HEK293 (cell line): ENCODE measurements around the gene CCDC12.
A peak's percentile ranks its signal among the peaks of the same experiment; 100 is the strongest.

ENCODE experiments used
- CTCF ChIA-PET: fragments of 350-600 bp; formaldehyde crosslinking; extraction: SDS; loops from one replicate; lab custom pipeline; 2021; ENCODE audit warnings: antibody characterized with exemption; lab: Yijun Ruan, JAX
- POLR2A ChIA-PET: fragments of 300-600 bp; formaldehyde crosslinking; extraction: SDS; loops from one replicate; lab custom pipeline; 2020; ENCODE audit warnings: antibody characterized with exemption, inconsistent platforms; lab: Yijun Ruan, JAX
- H3K27ac ChIP-seq: fragments of 200-500 bp; sonication (Bioruptor generic); 2 replicates; pipeline ENCODE4 v1.5.1; 2014; ENCODE audit warnings: low read depth, low read length, control low read depth, inconsistent platforms; ENCODE audit errors: extremely low read depth
- H3K36me3 ChIP-seq, 2 experiments: fragments of 200-500 bp in 1 of 2; sonication (Bioruptor generic) in 1 of 2; 1 replicate in 1 of 2; 2 replicates in 1 of 2; pipeline ENCODE4 v1.5.1; 2014 to 2017; ENCODE audit warnings: inconsistent platforms in 2 of 2, low read length in 2 of 2; ENCODE audit not compliant: control insufficient read depth in 2 of 2, insufficient read depth in 1 of 2
- H3K4me1 ChIP-seq: fragments of 200-500 bp; sonication (Bioruptor generic); 2 replicates; pipeline ENCODE4 v1.5.1; 2014; ENCODE audit warnings: mild to moderate bottlenecking, low read length, inconsistent platforms; ENCODE audit not compliant: control insufficient read depth, insufficient read depth
- H3K4me3 ChIP-seq: 2 replicates; pipeline ENCODE4 v1.5.1; 2011; ENCODE audit warnings: low read depth, mild to moderate bottlenecking, control low read depth, low read length, moderate library complexity
- H3K9me3 ChIP-seq: fragments of 200-500 bp; sonication (Bioruptor generic); 2 replicates; pipeline ENCODE4 v1.5.1; 2014; ENCODE audit warnings: low read depth, low read length, inconsistent platforms; ENCODE audit not compliant: control insufficient read depth, insufficient read depth
- EGR2 ChIP-seq: fragments of 450-650 bp; formaldehyde crosslinking; IDR thresholded peaks from 2 replicates; pipeline ENCODE4 v1.5.1; 2016; ENCODE audit warnings: low read depth, missing biosample characterization, missing genetic modification characterization
- GLIS2 ChIP-seq: fragments of 450-650 bp; formaldehyde crosslinking; IDR thresholded peaks from 2 replicates; pipeline ENCODE4 v1.5.1; 2016; ENCODE audit warnings: missing biosample characterization, missing genetic modification characterization
- KLF16 ChIP-seq: fragments of 450-650 bp; formaldehyde crosslinking; IDR thresholded peaks from 2 replicates; pipeline ENCODE4 v1.5.1; 2017; ENCODE audit warnings: missing biosample characterization, missing genetic modification characterization
- ZBTB49 ChIP-seq: fragments of 450-650 bp; formaldehyde crosslinking; IDR thresholded peaks from 2 replicates; pipeline ENCODE4 v1.5.1; 2016; ENCODE audit warnings: missing biosample characterization, missing genetic modification characterization, low read depth
- ZNF146 ChIP-seq: fragments of 450-650 bp; formaldehyde crosslinking; IDR thresholded peaks from 2 replicates; pipeline ENCODE4 v1.5.1; 2016; ENCODE audit warnings: missing biosample characterization, missing genetic modification characterization
- ZNF221 ChIP-seq: fragments of 450-650 bp; formaldehyde crosslinking; IDR thresholded peaks from 2 replicates; pipeline ENCODE4 v1.5.1; 2017; ENCODE audit warnings: missing biosample characterization, missing genetic modification characterization, borderline replicate concordance
- ZNF292 ChIP-seq: fragments of 450-650 bp; formaldehyde crosslinking; IDR thresholded peaks from 2 replicates; pipeline ENCODE4 v1.5.1; 2016; ENCODE audit warnings: low read depth, missing biosample characterization, missing genetic modification characterization, borderline replicate concordance
- ZNF311 ChIP-seq: fragments of 450-650 bp; formaldehyde crosslinking; IDR thresholded peaks from 2 replicates; pipeline ENCODE4 v1.5.1; 2017; ENCODE audit warnings: missing biosample characterization, missing genetic modification characterization, borderline replicate concordance
- ZNF394 ChIP-seq: fragments of 450-650 bp; formaldehyde crosslinking; IDR thresholded peaks from 2 replicates; pipeline ENCODE4 v1.5.1; 2016; ENCODE audit warnings: missing biosample characterization, missing genetic modification characterization, mild to moderate bottlenecking, moderate library complexity, borderline replicate concordance
- ZNF624 ChIP-seq: fragments of 450-650 bp; formaldehyde crosslinking; IDR thresholded peaks from 2 replicates; pipeline ENCODE4 v1.5.1; 2017; ENCODE audit warnings: missing biosample characterization, missing genetic modification characterization
- ZNF654 ChIP-seq: fragments of 450-650 bp; formaldehyde crosslinking; IDR thresholded peaks from 2 replicates; pipeline ENCODE4 v1.5.1; 2016; ENCODE audit warnings: low read depth, missing biosample characterization, missing genetic modification characterization
- ZNF670 ChIP-seq: fragments of 450-650 bp; formaldehyde crosslinking; IDR thresholded peaks from 2 replicates; pipeline ENCODE4 v1.5.1; 2016; ENCODE audit warnings: missing biosample characterization, missing genetic modification characterization, low read depth
- TF ChIP-seq, protein P1 (sequence below): fragments of 450-650 bp; formaldehyde crosslinking; IDR thresholded peaks from 2 replicates; pipeline ENCODE4 v1.5.1; 2016; ENCODE audit warnings: missing biosample characterization, missing genetic modification characterization
- TF ChIP-seq, protein P2 (sequence below): fragments of 450-650 bp; formaldehyde crosslinking; IDR thresholded peaks from 2 replicates; pipeline ENCODE4 v1.5.1; 2017; ENCODE audit warnings: missing biosample characterization, missing genetic modification characterization

Gene CCDC12

DNA sequence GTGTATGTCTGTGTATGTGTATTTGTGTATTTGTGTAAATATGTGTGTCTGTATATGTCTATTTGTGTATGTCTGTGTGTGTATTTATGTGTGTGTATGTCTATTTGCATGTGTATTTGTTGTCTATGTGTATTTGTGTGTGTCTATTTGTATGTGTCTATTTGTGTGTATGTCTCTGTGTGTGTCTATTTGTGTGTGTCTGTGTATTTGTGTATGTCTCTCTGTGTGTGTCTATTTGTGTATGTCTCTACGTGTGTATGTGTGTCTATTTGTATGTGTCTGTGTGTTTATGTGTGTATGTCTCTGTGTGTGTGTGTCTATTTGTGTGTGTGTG is 68.6 kb downstream of the CCDC12 start:
- H3K27ac ChIP-seq, result no peak overlapping the region
- CTCF ChIA-PET, result interaction anchor here (1.5 kb wide), 1 partner anchor 90 kb away, joined by 3 read pairs; no protein-coding TSS in a partner anchor
- H3K36me3 ChIP-seq, result no peaks in the 10 kb centered on the region
- H3K9me3 ChIP-seq, result no peaks in the 10 kb centered on the region
- no peak overlapping the region for H3K4me3 ChIP-seq
- TF ChIP-seq ZNF311, result 0 out of 2 replicates have a peak, but pooled peaks have one; percentile 6
- TF ChIP-seq ZNF654 (tag by site-specific recombination), result 0 out of 2 replicates have a peak, but pooled peaks have one; percentile 7
- TF ChIP-seq EGR2 (tag by site-specific recombination), result no peak
- no peak for TF ChIP-seq ZNF221
- TF ChIP-seq, protein P1, sequence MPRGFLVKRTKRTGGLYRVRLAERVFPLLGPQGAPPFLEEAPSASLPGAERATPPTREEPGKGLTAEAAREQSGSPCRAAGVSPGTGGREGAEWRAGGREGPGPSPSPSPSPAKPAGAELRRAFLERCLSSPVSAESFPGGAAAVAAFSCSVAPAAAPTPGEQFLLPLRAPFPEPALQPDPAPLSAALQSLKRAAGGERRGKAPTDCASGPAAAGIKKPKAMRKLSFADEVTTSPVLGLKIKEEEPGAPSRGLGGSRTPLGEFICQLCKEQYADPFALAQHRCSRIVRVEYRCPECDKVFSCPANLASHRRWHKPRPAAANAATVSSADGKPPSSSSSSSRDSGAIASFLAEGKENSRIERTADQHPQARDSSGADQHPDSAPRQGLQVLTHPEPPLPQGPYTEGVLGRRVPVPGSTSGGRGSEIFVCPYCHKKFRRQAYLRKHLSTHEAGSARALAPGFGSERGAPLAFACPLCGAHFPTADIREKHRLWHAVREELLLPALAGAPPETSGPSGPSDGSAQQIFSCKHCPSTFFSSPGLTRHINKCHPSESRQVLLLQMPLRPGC (tag by site-specific recombination), result no peak
- TF ChIP-seq ZNF670 (tag by site-specific recombination), result 0 out of 2 replicates have a peak, but pooled peaks have one; percentile 35
- TF ChIP-seq, protein P2, sequence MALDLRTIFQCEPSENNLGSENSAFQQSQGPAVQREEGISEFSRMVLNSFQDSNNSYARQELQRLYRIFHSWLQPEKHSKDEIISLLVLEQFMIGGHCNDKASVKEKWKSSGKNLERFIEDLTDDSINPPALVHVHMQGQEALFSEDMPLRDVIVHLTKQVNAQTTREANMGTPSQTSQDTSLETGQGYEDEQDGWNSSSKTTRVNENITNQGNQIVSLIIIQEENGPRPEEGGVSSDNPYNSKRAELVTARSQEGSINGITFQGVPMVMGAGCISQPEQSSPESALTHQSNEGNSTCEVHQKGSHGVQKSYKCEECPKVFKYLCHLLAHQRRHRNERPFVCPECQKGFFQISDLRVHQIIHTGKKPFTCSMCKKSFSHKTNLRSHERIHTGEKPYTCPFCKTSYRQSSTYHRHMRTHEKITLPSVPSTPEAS (tag by site-specific recombination), result 0 out of 2 replicates have a peak, but pooled peaks have one; percentile 26
- H3K4me1 ChIP-seq, result no peaks in the 10 kb centered on the region
- POLR2A ChIA-PET, result no interaction called here

DNA sequence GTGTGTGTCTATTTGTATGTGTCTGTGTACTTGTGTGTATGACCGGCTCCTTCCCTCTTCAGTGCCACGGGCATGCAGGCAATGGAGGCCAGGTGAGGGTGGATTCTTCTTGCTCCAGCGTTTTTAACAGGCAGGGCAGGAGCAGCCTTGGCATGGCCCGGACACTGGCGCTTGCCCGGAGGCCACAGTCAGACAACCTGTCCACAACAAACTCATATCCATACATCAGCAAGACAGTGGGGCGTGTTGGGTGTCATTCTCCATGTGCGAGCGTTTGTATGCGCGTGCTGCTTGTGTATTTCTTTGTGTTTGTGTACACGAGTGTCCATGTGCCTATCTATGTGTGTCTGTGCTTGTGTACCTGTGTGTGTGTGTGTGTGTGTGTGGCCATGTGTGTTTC is 69.3 kb downstream of the CCDC12 start:
- Histone ChIP-seq H3K36me3 (no peaks in the 10 kb centered on the region), H3K4me3 (no peak overlapping the region), H3K4me1 (no peaks in the 10 kb centered on the region), H3K27ac (no peak overlapping the region), H3K9me3 (no peaks in the 10 kb centered on the region)
- CTCF ChIA-PET, result no interaction called here
- POLR2A ChIA-PET, result no interaction called here
- TF ChIP-seq ZNF394 (no peak), KLF16 (tag by site-specific recombination) (no peak), ZNF292 (tag by site-specific recombination) (no peak), ZBTB49 (tag by site-specific recombination) (no peak), ZNF624 (tag by site-specific recombination) (no peak)

- no peaks in the 10 kb centered on the region for H3K4me1 ChIP-seq
- no peak overlapping the region for H3K4me3 ChIP-seq
- H3K36me3 ChIP-seq, result no peaks in the 10 kb centered on the region
- no peaks in the 10 kb centered on the region for H3K9me3 ChIP-seq
- ChIA-PET CTCF (no interaction called here), POLR2A (no interaction called here)
- TF ChIP-seq GLIS2 (tag by site-specific recombination), result 0 out of 2 replicates have a peak, but pooled peaks have one; percentile 16
- no peak for TF ChIP-seq ZNF146 (tag by site-specific recombination)
- TF ChIP-seq, all 188 proteins: peak for 1
- no peak overlapping the region for H3K27ac ChIP-seq
Measured at GRCh38 chr3:46906471-46907058, 70.0 kb downstream of the CCDC12 start.
